Rectal smooth muscle tissue (tissue), 1 donor: ENCODE data around the gene OR52E2.
"Not testable (repeated sequence)": the region's sequence is repeated elsewhere in the genome, so short reads cannot be mapped to it uniquely, and the experiment has no call there.

Experiments used
- H3K27ac ChIP-seq: one replicate; pipeline ENCODE4 v1.7.0; 2013; ENCODE audit warnings: low read depth, low read length, inconsistent platforms
- H3K27me3 ChIP-seq: one replicate; pipeline ENCODE4 v1.7.0; 2013; ENCODE audit warnings: low read length; ENCODE audit not compliant: control insufficient read depth, insufficient read depth
- H3K36me3 ChIP-seq: one replicate; pipeline ENCODE4 v1.7.0; 2013; ENCODE audit warnings: low read length; ENCODE audit not compliant: control insufficient read depth, insufficient read depth
- H3K4me1 ChIP-seq: one replicate; pipeline ENCODE4 v1.7.0; 2013; ENCODE audit warnings: low read length; ENCODE audit not compliant: control insufficient read depth, insufficient read depth
- H3K4me3 ChIP-seq: one replicate; pipeline ENCODE4 v1.7.0; 2013; ENCODE audit warnings: low read length
- H3K9ac ChIP-seq: one replicate; pipeline ENCODE4 v1.7.0; 2013; ENCODE audit warnings: low read length

OR52E2 gene

GRCh38 chr11:5058679-5059078 is 748 bp downstream of the OR52E2 start:
- H3K36me3 ChIP-seq, H3K9ac ChIP-seq, H3K4me3 ChIP-seq, H3K27ac ChIP-seq, H3K4me1 ChIP-seq, H3K27me3 ChIP-seq: not testable (repeated sequence)

DNA sequence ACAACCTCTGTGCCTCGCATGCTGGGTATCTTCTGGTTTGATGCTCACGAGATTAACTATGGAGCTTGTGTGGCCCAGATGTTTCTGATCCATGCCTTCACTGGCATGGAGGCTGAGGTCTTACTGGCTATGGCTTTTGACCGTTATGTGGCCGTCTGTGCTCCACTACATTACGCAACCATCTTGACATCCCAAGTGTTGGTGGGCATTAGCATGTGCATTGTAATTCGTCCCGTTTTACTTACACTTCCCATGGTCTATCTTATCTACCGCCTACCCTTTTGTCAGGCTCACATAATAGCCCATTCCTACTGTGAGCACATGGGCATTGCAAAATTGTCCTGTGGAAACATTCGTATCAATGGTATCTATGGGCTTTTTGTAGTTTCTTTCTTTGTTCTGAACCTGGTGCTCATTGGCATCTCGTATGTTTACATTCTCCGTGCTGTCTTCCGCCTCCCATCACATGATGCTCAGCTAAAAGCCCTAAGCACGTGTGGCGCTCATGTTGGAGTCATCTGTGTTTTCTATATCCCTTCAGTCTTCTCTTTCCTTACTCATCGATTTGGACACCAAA is 12.6 kb downstream of the OR52E2 start:
- Histone ChIP-seq H3K27me3 (no peaks in the 10 kb centered on the region), H3K4me1 (no peaks in the 10 kb centered on the region), H3K9ac (no peak overlapping the region), H3K36me3 (no peaks in the 10 kb centered on the region), H3K4me3 (no peak overlapping the region), H3K27ac (no peak overlapping the region)

- no peaks in the 10 kb centered on the region for H3K4me1 ChIP-seq
- no peak within 1 kb of the TSS for H3K27ac ChIP-seq
- no peaks in the 10 kb centered on the region for H3K36me3 ChIP-seq
- no peaks in the 10 kb centered on the region for H3K27me3 ChIP-seq
- no peak within 1 kb of the TSS for H3K4me3 ChIP-seq
- no peak within 1 kb of the TSS for H3K9ac ChIP-seq
These were observed 13.2 kb downstream of the OR52E2 start, which contains the start of gene OR52J3 for GRCh38 chr11:5046226-5046625. Gene OR52J3 (plus strand): TSS chr11:5046526. CDS start chr11:5046526, 0 bp downstream.

- no peaks in the 10 kb centered on the region for H3K27me3 ChIP-seq
These were observed 16.0 kb downstream of the OR52E2 start for GRCh38 chr11:5043380-5043779.

GRCh38 chr11:5042091-5042490 is 17.3 kb downstream of the OR52E2 start:
- Histone ChIP-seq H3K4me3 (no peak overlapping the region), H3K4me1 (no peaks in the 10 kb centered on the region), H3K9ac (no peak overlapping the region), H3K36me3 (no peaks in the 10 kb centered on the region), H3K27me3 (no peaks in the 10 kb centered on the region), H3K27ac (no peak overlapping the region)

More at GRCh38 chr11:5043380-5043779, 16.0 kb downstream of the OR52E2 start:
- Histone ChIP-seq H3K9ac (no peak overlapping the region), H3K4me3 (no peak overlapping the region), H3K36me3 (no peaks in the 10 kb centered on the region), H3K4me1 (no peaks in the 10 kb centered on the region), H3K27ac (no peak overlapping the region)

DNA sequence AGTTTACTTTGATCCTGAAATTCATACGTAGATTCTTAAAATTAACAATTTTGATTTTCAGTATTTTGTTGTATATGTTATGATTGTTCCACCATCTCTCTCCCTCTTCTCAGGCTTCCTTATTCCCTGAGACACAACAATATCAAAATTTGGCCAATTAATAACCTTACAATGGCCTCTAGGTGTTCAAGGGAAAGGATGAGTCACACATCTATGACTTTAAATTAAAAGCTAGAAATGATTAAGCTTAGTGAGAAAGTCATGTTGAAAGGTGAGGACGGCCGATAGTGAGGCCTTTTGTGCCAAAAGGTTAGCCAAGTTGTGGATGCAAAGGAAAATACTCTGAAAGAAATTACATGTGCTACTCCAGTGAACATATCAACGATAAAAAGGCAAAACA is 18.6 kb downstream of the OR52E2 start:
- Histone ChIP-seq H3K27me3 (no peaks in the 10 kb centered on the region), H3K4me3 (no peak overlapping the region), H3K4me1 (no peaks in the 10 kb centered on the region), H3K27ac (no peak overlapping the region), H3K9ac (no peak overlapping the region), H3K36me3 (no peaks in the 10 kb centered on the region)

GRCh38 chr11:5038341-5038740 is 21.1 kb downstream of the OR52E2 start:
- no peak overlapping the region for H3K4me3 ChIP-seq
- H3K27me3 ChIP-seq: no peaks in the 10 kb centered on the region
- no peak overlapping the region for H3K9ac ChIP-seq
- H3K4me1 ChIP-seq: no peaks in the 10 kb centered on the region
- no peak overlapping the region for H3K27ac ChIP-seq
- no peaks in the 10 kb centered on the region for H3K36me3 ChIP-seq

- Histone ChIP-seq H3K27ac (no peak overlapping the region), H3K9ac (no peak overlapping the region), H3K36me3 (no peaks in the 10 kb centered on the region)
These were observed 21.5 kb downstream of the OR52E2 start for GRCh38 chr11:5037926-5038325.

DNA sequence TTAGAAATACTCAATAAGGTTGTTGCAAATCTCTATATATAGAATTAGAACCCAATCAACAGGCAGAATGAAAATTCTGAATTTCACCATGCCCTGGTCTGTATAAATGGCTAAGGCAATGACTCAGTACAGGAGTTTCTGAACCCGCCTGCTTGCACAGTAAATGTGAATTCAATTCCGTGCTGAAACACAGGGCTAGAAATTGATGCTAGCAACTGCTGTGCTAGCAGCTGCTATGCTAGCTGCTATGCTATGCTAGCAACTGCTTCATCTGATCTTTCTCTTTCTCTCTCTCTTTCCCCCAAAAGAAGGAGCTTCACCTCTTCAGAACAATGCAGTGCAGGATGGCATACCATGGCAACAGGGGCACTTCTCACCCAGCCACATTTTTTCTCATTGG is 22.8 kb downstream of the OR52E2 start:
- H3K36me3 ChIP-seq: no peaks in the 10 kb centered on the region
- H3K4me1 ChIP-seq: no peaks in the 10 kb centered on the region
- H3K4me3 ChIP-seq: no peak overlapping the region
- H3K27me3 ChIP-seq: no peaks in the 10 kb centered on the region
- no peak overlapping the region for H3K9ac ChIP-seq
- H3K27ac ChIP-seq: no peak overlapping the region

More at GRCh38 chr11:5037926-5038325, 21.5 kb downstream of the OR52E2 start:
- Histone ChIP-seq H3K4me3 (no peak overlapping the region), H3K4me1 (no peaks in the 10 kb centered on the region), H3K27me3 (no peaks in the 10 kb centered on the region)

DNA sequence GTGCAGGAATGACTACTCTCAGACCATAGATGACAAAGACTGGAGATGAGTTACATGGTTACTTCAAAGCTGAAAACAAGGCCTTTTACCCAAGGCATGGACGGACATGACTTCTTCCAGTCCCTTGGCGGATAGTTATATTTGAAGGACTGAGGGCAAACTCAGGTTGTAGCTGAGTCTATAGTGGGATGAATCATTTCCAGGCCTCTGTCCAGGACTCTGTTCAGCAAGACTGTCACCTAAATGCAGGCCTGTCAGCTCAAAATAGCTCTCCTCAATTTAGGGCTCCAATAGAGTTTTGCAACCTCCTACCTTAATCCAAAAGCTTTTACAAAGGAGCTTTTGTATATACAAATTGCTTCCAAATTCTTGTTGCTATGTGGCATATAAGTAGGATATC is 37.4 kb downstream of the OR52E2 start:
- no peak overlapping the region for H3K27ac ChIP-seq
- no peak overlapping the region for H3K4me3 ChIP-seq
- H3K4me1 ChIP-seq: no peaks in the 10 kb centered on the region
- no peaks in the 10 kb centered on the region for H3K27me3 ChIP-seq
- no peak overlapping the region for H3K9ac ChIP-seq
- H3K36me3 ChIP-seq: no peaks in the 10 kb centered on the region

GRCh38 chr11:5013012-5013411 is 46.4 kb downstream of the OR52E2 start:
- no peaks in the 10 kb centered on the region for H3K4me1 ChIP-seq
- H3K27ac ChIP-seq: no peak overlapping the region
- no peaks in the 10 kb centered on the region for H3K27me3 ChIP-seq
- H3K9ac ChIP-seq: no peak overlapping the region
- H3K4me3 ChIP-seq: no peak overlapping the region
- H3K36me3 ChIP-seq: no peaks in the 10 kb centered on the region

- Histone ChIP-seq H3K9ac (no peak overlapping the region), H3K36me3 (no peaks in the 10 kb centered on the region), H3K4me1 (no peaks in the 10 kb centered on the region), H3K27me3 (no peaks in the 10 kb centered on the region), H3K4me3 (no peak overlapping the region), H3K27ac (no peak overlapping the region)
These were observed 48.2 kb downstream of the OR52E2 start for GRCh38 chr11:5011254-5011653.
